ENCODE data around the gene C22orf31.

Gene C22orf31

GRCh38 chr22:29102300-29102699, 40.7 kb upstream of the C22orf31 start:
- TF ChIP-seq, protein P1, sequence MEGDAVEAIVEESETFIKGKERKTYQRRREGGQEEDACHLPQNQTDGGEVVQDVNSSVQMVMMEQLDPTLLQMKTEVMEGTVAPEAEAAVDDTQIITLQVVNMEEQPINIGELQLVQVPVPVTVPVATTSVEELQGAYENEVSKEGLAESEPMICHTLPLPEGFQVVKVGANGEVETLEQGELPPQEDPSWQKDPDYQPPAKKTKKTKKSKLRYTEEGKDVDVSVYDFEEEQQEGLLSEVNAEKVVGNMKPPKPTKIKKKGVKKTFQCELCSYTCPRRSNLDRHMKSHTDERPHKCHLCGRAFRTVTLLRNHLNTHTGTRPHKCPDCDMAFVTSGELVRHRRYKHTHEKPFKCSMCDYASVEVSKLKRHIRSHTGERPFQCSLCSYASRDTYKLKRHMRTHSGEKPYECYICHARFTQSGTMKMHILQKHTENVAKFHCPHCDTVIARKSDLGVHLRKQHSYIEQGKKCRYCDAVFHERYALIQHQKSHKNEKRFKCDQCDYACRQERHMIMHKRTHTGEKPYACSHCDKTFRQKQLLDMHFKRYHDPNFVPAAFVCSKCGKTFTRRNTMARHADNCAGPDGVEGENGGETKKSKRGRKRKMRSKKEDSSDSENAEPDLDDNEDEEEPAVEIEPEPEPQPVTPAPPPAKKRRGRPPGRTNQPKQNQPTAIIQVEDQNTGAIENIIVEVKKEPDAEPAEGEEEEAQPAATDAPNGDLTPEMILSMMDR (IDR thresholded peaks at IDR 0.05; ENCODE audit: low read depth, low read length, missing control alignments): no peak
- H3K4me3 ChIP-seq (replicated peaks; ENCODE audit: low read depth, low read length): no peak overlapping the region
- DNase-seq (ENCODE audit: extremely low read depth, low read depth): no peak

DNA sequence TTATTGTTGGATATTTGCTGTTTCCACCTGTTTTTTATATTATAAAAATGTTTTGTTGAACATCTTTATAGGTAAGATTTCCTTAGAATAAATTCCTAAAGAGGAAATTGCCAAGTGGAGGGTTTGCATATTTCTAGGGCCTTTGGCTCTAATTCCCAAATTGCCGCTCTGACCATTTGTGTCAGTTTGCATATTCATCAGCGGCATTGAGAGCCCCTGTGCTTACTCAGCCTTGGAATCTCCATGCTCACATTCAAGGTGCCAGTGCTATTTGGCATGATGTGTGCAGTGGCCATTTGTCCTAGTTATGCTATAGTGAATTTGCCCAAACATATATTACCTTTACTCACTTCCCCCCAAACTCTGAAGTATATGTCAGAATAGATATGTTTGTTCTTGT, 36.7 kb upstream of the C22orf31 start:
- TF ChIP-seq, protein P1 (IDR thresholded peaks at IDR 0.05; ENCODE audit: low read depth, low read length, missing control alignments): no peak
- no peak overlapping the region for H3K4me3 ChIP-seq (replicated peaks; ENCODE audit: low read depth, low read length)
- no peak for DNase-seq (ENCODE audit: extremely low read depth, low read depth)

DNA sequence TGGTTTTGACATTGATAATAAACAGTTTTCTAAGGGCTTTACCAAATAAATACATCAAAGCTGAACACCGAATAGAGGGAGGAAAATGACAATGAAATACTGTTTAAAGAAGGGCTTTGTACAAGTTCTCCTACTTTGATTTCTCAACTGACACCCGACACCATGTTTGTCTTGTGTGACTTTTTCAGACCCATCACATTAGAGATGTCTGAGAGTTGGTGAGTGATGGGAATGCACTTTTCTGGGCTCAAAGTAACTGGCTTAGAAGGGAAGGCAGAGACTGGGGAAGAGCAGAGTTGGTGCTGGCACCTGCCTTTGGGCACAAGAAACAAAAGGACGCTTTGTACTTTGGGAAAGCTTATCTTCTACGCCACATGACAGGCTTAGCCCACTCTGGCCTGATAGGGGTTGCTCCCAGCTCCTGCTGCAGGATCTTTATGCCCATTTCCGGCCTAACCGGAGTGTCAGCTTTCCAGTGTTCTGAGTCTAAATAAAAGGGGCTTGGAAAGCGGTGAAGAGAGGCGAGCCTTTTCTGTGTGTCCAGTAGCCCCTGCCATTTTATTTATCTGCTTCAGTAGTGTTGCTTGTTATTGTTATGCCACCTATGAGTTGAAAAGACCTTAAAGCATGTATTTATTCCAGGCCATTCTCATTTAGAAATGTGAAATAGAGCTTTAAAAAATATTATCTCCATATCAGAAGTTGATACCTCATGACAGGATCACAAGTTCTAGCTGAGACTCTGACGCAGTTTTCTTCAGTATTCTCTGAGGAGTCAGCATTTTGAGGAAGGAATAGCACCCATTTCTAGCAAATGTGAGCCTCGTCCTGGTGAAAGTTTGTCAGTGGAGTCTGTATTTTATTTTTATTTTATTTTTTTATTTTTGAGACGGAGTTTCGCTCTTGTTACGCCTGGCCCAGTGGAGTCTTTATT, 35.4 kb upstream of the C22orf31 start:
- no peak overlapping the region for H3K4me3 ChIP-seq (replicated peaks; ENCODE audit: low read depth, low read length)
- TF ChIP-seq, protein P1 (IDR thresholded peaks at IDR 0.05; ENCODE audit: low read depth, low read length, missing control alignments): no peak
- no peak for DNase-seq (ENCODE audit: extremely low read depth, low read depth)

GRCh38 chr22:29095459-29095858, 33.8 kb upstream of the C22orf31 start:
- TF ChIP-seq, protein P1 (IDR thresholded peaks at IDR 0.05; ENCODE audit: low read depth, low read length, missing control alignments): no peak
- DNase-seq (ENCODE audit: extremely low read depth, low read depth): no peak
- H3K4me3 ChIP-seq (replicated peaks; ENCODE audit: low read depth, low read length): no peak overlapping the region

DNA sequence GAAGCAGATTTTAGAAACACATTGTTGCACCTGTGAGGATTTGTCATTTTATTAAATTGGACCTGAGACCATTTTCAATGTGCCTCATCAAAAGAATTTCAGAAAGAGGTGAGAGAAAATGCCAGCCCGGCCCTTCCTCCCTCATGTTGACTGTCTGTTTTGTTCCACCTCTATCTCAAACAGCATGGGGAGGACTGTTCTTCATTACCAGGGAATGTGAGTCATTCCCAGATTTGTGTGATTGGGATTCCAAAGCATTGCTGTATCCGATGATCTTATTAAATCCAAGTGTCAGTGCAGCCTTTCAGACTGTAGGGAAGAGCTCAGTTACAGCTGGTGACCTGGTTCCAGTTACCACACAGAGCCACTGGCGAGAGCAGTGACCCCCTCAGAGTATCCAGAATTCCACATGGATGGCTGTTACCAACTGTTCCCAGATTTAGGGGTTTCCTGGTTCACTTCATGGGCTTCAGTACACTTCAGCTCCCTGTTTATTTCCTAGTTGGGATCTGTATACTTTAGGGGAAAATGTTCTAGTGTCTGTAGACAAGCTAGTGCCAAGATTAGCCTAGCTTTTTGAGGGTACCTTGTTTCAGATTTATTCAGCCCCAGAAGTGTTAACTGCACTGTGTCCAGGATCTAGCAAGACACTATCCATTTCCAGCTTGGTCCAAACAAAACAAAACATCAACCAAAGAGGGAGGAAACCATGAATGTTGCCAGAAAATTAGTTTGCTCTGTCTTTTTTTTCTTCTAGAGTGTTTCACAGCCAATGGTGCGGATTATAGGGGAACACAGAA, 32.1 kb upstream of the C22orf31 start:
- no peak overlapping the region for H3K4me3 ChIP-seq (replicated peaks; ENCODE audit: low read depth, low read length)
- peak; percentile 94 for DNase-seq (ENCODE audit: extremely low read depth, low read depth)
- TF ChIP-seq, protein P1 (IDR thresholded peaks at IDR 0.05; ENCODE audit: low read depth, low read length, missing control alignments): no peak

GRCh38 chr22:29093030-29093429, 31.4 kb upstream of the C22orf31 start:
- no peak overlapping the region for H3K4me3 ChIP-seq (replicated peaks; ENCODE audit: low read depth, low read length)
- TF ChIP-seq, protein P1 (IDR thresholded peaks at IDR 0.05; ENCODE audit: low read depth, low read length, missing control alignments): no peak
- no peak for DNase-seq (ENCODE audit: extremely low read depth, low read depth)
